Stimulated activated CD4-positive, alpha-beta T cell treated with anti-CD3 and anti-CD28 coated beads, Interleukin-4, amount 100 ng/mL, for 24 hours (primary cell): ENCODE measurements around the gene TIMM22.

ENCODE experiments used
- DNase-seq: peaks from one replicate; pipeline ENCODE4 v3.0.0-alpha.2; 2020

The TIMM22 gene

GRCh38 chr17:1002771-1003555 lies 6.0 kb downstream of the TIMM22 start:
- DNase-seq = no peak

GRCh38 chr17:1003633-1003971 lies 6.7 kb downstream of the TIMM22 start:
- no peak for DNase-seq

GRCh38 chr17:1003972-1004768 lies 7.2 kb downstream of the TIMM22 start:
- DNase-seq = no peak

GRCh38 chr17:1004769-1005295 lies 7.9 kb downstream of the TIMM22 start:
- no peak for DNase-seq

- DNase-seq = no peak
Observed at GRCh38 chr17:1005361-1005946, 8.5 kb downstream of the TIMM22 start.

GRCh38 chr17:1006054-1006453 lies 9.1 kb downstream of the TIMM22 start:
- DNase-seq = no peak

- DNase-seq = no peak
Observed at GRCh38 chr17:1007310-1008007, 10.5 kb downstream of the TIMM22 start.

GRCh38 chr17:1008008-1008761 lies 11.3 kb downstream of the TIMM22 start:
- no peak for DNase-seq

- DNase-seq = no peak
Observed at GRCh38 chr17:1009229-1010085, 12.5 kb downstream of the TIMM22 start.

- no peak for DNase-seq
Observed at GRCh38 chr17:1010086-1010450, 13.1 kb downstream of the TIMM22 start.

- no peak for DNase-seq
Observed at GRCh38 chr17:1010586-1010985, 13.7 kb downstream of the TIMM22 start.

GRCh38 chr17:1011138-1011537 lies 14.2 kb downstream of the TIMM22 start:
- DNase-seq = no peak

- no peak for DNase-seq
Observed at GRCh38 chr17:1011760-1012735, 15.1 kb downstream of the TIMM22 start.

- no peak for DNase-seq
Observed at GRCh38 chr17:1012823-1013728, 16.1 kb downstream of the TIMM22 start.

GRCh38 chr17:1013729-1014090 lies 16.8 kb downstream of the TIMM22 start:
- no peak for DNase-seq

- no peak for DNase-seq
Observed at GRCh38 chr17:1018547-1018946, 21.6 kb downstream of the TIMM22 start.

- DNase-seq = no peak
Observed at GRCh38 chr17:1019451-1019850, 22.5 kb downstream of the TIMM22 start.

GRCh38 chr17:1021147-1021546 lies 24.2 kb downstream of the TIMM22 start:
- DNase-seq = no peak
